Transverse colon (tissue), 4 donors: Measurements from ENCODE around the gene SENP7. TPM values are rescaled to one million over a fixed set of nuclear protein-coding genes. Genes with fewer than 3 reads are reported as not detected.

Experiments
- DNase-seq: peaks from one replicate; pipeline ENCODE4 v3.0.0-alpha.2; 2019
- H3K27ac ChIP-seq, 4 donors: fragments of 200-600 bp; sonication (generic); 2 replicates each; pipeline ENCODE4 v1.5.1; 2016 to 2018; ENCODE audit warnings: inconsistent platforms in 4 of 4
- H3K27me3 ChIP-seq: fragments of 200-600 bp; sonication (generic); 2 replicates; pipeline ENCODE4 v1.5.1; 2017; ENCODE audit warnings: inconsistent platforms
- H3K36me3 ChIP-seq, 4 donors: fragments of 200-600 bp; sonication (generic); 2 replicates each; pipeline ENCODE4 v1.5.1; 2017 to 2019; ENCODE audit warnings: inconsistent platforms in 4 of 4
- H3K4me1 ChIP-seq, 4 donors: fragments of 200-600 bp; sonication (generic); 2 replicates each; pipeline ENCODE4 v1.5.1; 2017 to 2020; ENCODE audit warnings: inconsistent platforms in 4 of 4
- H3K4me3 ChIP-seq, 4 donors: fragments of 200-600 bp; sonication (generic); 1 replicate in 1 of 4; 2 replicates in 3 of 4; pipeline versions ENCODE4 v1.5.1 to v1.6.1; 2017 to 2019; ENCODE audit warnings: inconsistent platforms in 4 of 4
- H3K9me3 ChIP-seq, 2 donors: fragments of 200-600 bp; sonication (generic); 2 replicates each; pipeline ENCODE4 v1.5.1; 2017 to 2019; ENCODE audit warnings: inconsistent platforms in 2 of 2
- EP300 ChIP-seq: sonication (generic); formaldehyde crosslinking; IDR thresholded peaks from one replicate; pipeline ENCODE4 v1.6.1; 2017; ENCODE audit warnings: antibody characterized with exemption, low read depth
- POLR2A ChIP-seq: fragments of 450-650 bp; IDR thresholded peaks from one replicate; pipeline ENCODE4 v1.6.1; 2016; ENCODE audit warnings: antibody characterized with exemption, mild to moderate bottlenecking, moderate library complexity
- POLR2AphosphoS5 ChIP-seq, 3 donors: sonication (generic); formaldehyde crosslinking; IDR thresholded peaks; one replicate each; pipeline ENCODE4 v1.6.1; 2016; ENCODE audit warnings: antibody characterized with exemption in 3 of 3
- WGBS, 2 donors: methylation state at CpG; one replicate each; pipeline ENCODE4 v1.1.5; 2018; ENCODE audit warnings: low coverage in 1 of 2; 5-methylcytosine and 5-hydroxymethylcytosine counted together
- in situ Hi-C, 4 donors: fragments of 200-750 bp; cut with MboI; loops; one replicate each; pipeline versions ENCODE4 v1.15.0 to v1.15.1; 2017; ENCODE audit warnings: low sequenced_read_pairs in 3 of 4, low pct_ligation_motif_present in 1 of 4, low pct_unique_long_range_greater_than_20kb in 1 of 4
- intact Hi-C: fragments of 100-400 bp; cut with DNase I; formaldehyde crosslinking; loops from one replicate; pipeline ENCODE4 v1.15.1; 2023; ENCODE audit warnings: low total_unique reads
- total RNA-seq, 4 donors: library from RNA; depleted of rRNA; stranded (reverse); fragments of >200 nt; gene quantifications; one replicate each; pipeline ENCODE4 v1.1.0, GENCODE V29; 2016
- TF ChIP-seq, protein P1 (sequence below), 5 experiments: fragments of 200-600 bp in 3 of 5; fragments of 450-650 bp in 2 of 5; sonication (generic) in 3 of 5; IDR thresholded peaks; 1 replicate in 2 of 5; 2 replicates in 3 of 5; pipeline ENCODE4 v1.5.1; 2016 to 2017; ENCODE audit warnings: antibody characterized with exemption in 5 of 5, inconsistent platforms in 3 of 5, mild to moderate bottlenecking in 2 of 5, moderate library complexity in 1 of 5

SENP7 gene
- total RNA-seq, 4 donors from 2014 or later, result 11.9 to 26.2 (median 20.3) TPM

DNA sequence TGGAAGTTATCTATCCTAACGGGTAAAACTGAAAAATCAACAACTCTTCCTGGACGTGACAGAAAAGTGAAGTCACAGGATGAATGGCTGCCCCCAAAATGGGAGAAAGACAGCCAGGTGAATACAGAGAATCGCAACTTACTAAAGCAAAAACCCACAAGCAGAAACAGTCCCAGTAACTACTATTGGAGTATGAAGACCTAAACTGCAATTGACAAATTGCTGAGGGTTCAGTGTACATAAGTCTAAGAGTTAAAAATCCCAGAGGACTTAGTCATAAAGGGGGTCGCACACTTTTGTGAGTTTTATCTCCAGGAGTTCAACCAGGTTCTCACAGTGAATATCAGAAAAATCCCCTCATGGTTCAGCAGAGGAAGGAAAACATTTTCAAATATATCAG is 135.8 kb downstream of the SENP7 start:
- TF ChIP-seq EP300 (no peak), POLR2A (no peak), POLR2AphosphoS5 (IDR thresholded peaks at IDR 0.05) (no peak)
- TF ChIP-seq, protein P1, sequence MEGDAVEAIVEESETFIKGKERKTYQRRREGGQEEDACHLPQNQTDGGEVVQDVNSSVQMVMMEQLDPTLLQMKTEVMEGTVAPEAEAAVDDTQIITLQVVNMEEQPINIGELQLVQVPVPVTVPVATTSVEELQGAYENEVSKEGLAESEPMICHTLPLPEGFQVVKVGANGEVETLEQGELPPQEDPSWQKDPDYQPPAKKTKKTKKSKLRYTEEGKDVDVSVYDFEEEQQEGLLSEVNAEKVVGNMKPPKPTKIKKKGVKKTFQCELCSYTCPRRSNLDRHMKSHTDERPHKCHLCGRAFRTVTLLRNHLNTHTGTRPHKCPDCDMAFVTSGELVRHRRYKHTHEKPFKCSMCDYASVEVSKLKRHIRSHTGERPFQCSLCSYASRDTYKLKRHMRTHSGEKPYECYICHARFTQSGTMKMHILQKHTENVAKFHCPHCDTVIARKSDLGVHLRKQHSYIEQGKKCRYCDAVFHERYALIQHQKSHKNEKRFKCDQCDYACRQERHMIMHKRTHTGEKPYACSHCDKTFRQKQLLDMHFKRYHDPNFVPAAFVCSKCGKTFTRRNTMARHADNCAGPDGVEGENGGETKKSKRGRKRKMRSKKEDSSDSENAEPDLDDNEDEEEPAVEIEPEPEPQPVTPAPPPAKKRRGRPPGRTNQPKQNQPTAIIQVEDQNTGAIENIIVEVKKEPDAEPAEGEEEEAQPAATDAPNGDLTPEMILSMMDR (IDR thresholded peaks at IDR 0.05), result no peak
- Histone ChIP-seq H3K4me1 (peaks cover 2 to 40% (median 20%) of the 10 kb centered on the region in 4 donors), H3K9me3 (no peaks in the 10 kb centered on the region), H3K36me3 (no peaks in the 10 kb centered on the region), H3K4me3 (no peak overlapping the region), H3K27ac (peak overlapping the region in 1 of 4 donors; percentile 11), H3K27me3 (no peaks in the 10 kb centered on the region)
- 75 to 77% methylated on average over 2 to 4 of the region's 4 CpGs for WGBS, 2 donors
- intact Hi-C loops (no loop called here), in situ Hi-C loops (no loop called here)
- no peak for DNase-seq

DNA sequence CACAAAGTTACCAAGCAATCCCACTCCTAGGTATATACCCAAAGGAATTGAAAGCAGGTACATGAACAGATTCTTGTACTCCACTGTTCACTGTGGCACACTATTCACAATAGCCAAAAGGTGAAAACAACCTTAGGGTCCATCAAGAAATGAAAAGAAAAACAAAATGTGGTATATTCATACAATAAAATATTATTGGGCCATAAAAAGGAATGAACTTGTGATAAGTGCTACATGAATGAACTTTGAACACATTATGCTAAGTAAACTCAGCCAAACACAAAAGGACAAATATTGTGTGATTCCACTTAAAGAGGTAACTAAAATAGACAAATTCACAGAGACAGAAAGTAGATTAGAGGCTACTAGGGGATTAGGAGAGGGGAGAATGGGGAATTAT is 137.4 kb downstream of the SENP7 start:
- intact Hi-C loops, result no loop called here
- in situ Hi-C loops, result no loop called here

DNA sequence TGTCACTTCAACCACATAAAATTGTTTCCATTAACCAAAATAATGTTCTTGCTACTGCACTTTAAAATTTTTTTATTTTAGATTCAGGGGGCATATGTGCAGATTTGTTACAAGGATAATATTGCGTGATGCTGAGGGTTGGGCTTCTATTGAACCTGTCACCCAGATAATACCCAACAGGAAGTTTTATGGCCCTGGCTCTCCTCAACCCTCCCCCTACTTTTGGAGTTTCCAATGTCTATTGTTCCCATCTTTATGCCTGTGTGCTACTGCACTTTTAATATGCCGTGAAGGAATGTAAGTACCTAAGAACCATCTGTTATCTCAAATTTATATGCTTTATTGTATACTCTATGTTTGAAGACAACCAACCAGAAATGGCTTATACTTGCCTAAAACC is 150.6 kb downstream of the SENP7 start:
- no peak overlapping the region for H3K27ac ChIP-seq
- no peak for DNase-seq
- whole genome bisulfite sequencing, 2 donors, result 83 to 86% methylated on average over 2 of the region's 2 CpGs
- H3K4me1 ChIP-seq, result no peaks in the 10 kb centered on the region
- no peak overlapping the region for H3K4me3 ChIP-seq
- TF ChIP-seq, protein P1 (IDR thresholded peaks at IDR 0.05), result no peak
- TF ChIP-seq POLR2A, result no peak
- no peak for TF ChIP-seq EP300
- TF ChIP-seq POLR2AphosphoS5 (IDR thresholded peaks at IDR 0.05), result no peak
- intact Hi-C loops, result no loop called here
- no peaks in the 10 kb centered on the region for H3K27me3 ChIP-seq
- in situ Hi-C loops, result no loop called here
- peaks cover 6 to 7% of the 10 kb centered on the region in 2 donors for H3K9me3 ChIP-seq
- H3K36me3 ChIP-seq, result peaks cover 0 to 12% (median 4%) of the 10 kb centered on the region in 4 donors

More for the DNA sequence above, 137.4 kb downstream of the SENP7 start:
- Histone ChIP-seq H3K27ac (peak overlapping the region in 1 of 4 donors; percentile 2), H3K4me3 (no peak overlapping the region), H3K27me3 (no peaks in the 10 kb centered on the region), H3K9me3 (no peaks in the 10 kb centered on the region), H3K4me1 (peaks cover 0 to 33% (median 17%) of the 10 kb centered on the region in 4 donors), H3K36me3 (peaks cover 0 to 8% (median 0%) of the 10 kb centered on the region in 4 donors)
- TF ChIP-seq, protein P1 (IDR thresholded peaks at IDR 0.05), result no peak
- TF ChIP-seq POLR2AphosphoS5 (IDR thresholded peaks at IDR 0.05) (peak in 1 of 3 donors; percentile 22), EP300 (no peak), POLR2A (no peak)
- DNase-seq, result no peak

DNA sequence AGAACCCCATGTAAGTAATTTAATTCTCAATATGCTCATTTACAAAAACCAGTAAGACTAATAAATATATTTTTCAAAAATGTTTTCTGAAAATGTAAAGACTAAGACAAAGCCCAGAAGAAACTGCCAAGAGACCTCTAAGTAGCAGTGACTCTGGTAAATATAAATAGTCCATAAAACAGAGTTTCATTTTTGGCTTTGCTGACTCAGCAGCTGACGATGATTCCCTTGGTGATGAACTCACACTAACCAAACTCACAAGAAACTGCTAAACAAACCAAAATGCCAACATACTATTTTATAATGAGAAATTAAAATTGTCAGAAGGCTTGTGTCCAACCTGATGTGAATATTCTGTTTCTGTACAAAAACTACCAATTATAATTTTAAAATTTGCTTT is 161.2 kb downstream of the SENP7 start:
- no peaks in the 10 kb centered on the region for H3K27me3 ChIP-seq
- H3K9me3 ChIP-seq, result no peaks in the 10 kb centered on the region
- peaks cover 0 to 9% (median 0%) of the 10 kb centered on the region in 4 donors for H3K36me3 ChIP-seq
- TF ChIP-seq EP300 (no peak), POLR2AphosphoS5 (IDR thresholded peaks at IDR 0.05) (no peak), POLR2A (no peak)
- TF ChIP-seq, protein P1 (IDR thresholded peaks at IDR 0.05), result no peak
- no peaks in the 10 kb centered on the region for H3K4me1 ChIP-seq
- H3K27ac ChIP-seq, result no peak overlapping the region
- DNase-seq, result no peak
- in situ Hi-C loops (no loop called here), intact Hi-C loops (no loop called here)
- no peak overlapping the region for H3K4me3 ChIP-seq
- WGBS, 2 donors, result 57 to 64% methylated on average over 1 of the region's 1 CpG
